Panc1 (cell line): ENCODE data around the gene ZCCHC4. TPM values are rescaled to one million over a fixed set of nuclear protein-coding genes. Genes with fewer than 3 reads are reported as not detected.

Experiments used
- ATAC-seq: fragments of 200-7000 bp; cut with Tn5 transposase; 2 replicates; pipeline ENCODE4 v1.9.1; 2020; ENCODE audit warnings: mild to moderate bottlenecking, moderate library complexity
- BruUV-seq: library from RNA; stranded (reverse); fragments of 400-500 nt; replicated peaks from 2 replicates; lab custom pipeline; 2021; lab: Mats Ljungman, UMichigan
- CTCF ChIA-PET: fragments of 300-600 bp; sonication (Branson Sonifier 250); formaldehyde crosslinking; loops from one replicate; lab custom pipeline; 2022; ENCODE audit warnings: antibody characterized with exemption; lab: Charles Lee
- POLR2A ChIA-PET: fragments of 300-600 bp; sonication (Branson Sonifier 250); formaldehyde crosslinking; loops from one replicate; lab custom pipeline; 2022; ENCODE audit warnings: antibody characterized with exemption; lab: Charles Lee
- DNase-seq: peaks from one replicate; pipeline ENCODE4 v3.0.0-alpha.2; 2010; ENCODE audit warnings: low read depth, low spot score
- H3K27ac ChIP-seq: 2 replicates; pipeline ENCODE4 v1.5.1; 2011; ENCODE audit warnings: mild to moderate bottlenecking, low read length, inconsistent platforms
- H3K27me3 ChIP-seq: fragments of 200-500 bp; sonication (Bioruptor generic); 2 replicates; pipeline ENCODE4 v1.6.0; 2014; ENCODE audit warnings: low read length, inconsistent platforms; ENCODE audit not compliant: control insufficient read depth, insufficient read depth
- H3K36me3 ChIP-seq: fragments of 200-500 bp; sonication (Bioruptor generic); 2 replicates; pipeline ENCODE4 v1.5.1; 2014; ENCODE audit warnings: inconsistent platforms, mild to moderate bottlenecking, low read length, moderate library complexity; ENCODE audit not compliant: control insufficient read depth, insufficient read depth
- H3K4me1 ChIP-seq: 2 replicates; pipeline ENCODE4 v1.5.1; 2011; ENCODE audit warnings: inconsistent platforms, mild to moderate bottlenecking, low read length, moderate library complexity; ENCODE audit not compliant: control insufficient read depth, insufficient read depth
- H3K4me3 ChIP-seq, 2 experiments: 2 replicates each; pipeline ENCODE4 v1.5.1; 2011 to 2012; ENCODE audit warnings: low read depth in 2 of 2, low read length in 2 of 2, mild to moderate bottlenecking in 2 of 2, inconsistent platforms in 1 of 2, moderate library complexity in 1 of 2
- H3K9me3 ChIP-seq: fragments of 200-500 bp; sonication (Bioruptor generic); 2 replicates; pipeline ENCODE4 v1.5.1; 2014; ENCODE audit warnings: low read depth, mild to moderate bottlenecking, inconsistent platforms, low read length, moderate library complexity; ENCODE audit not compliant: control insufficient read depth, insufficient read depth
- POLR2AphosphoS5 ChIP-seq: IDR thresholded peaks from 2 replicates; pipeline ENCODE4 v1.6.1; 2012; ENCODE audit warnings: mild to moderate bottlenecking, low read depth, low read length, moderate library complexity
- REST ChIP-seq, 2 experiments: IDR thresholded peaks; 2 replicates each; pipeline ENCODE4 v1.6.1; 2011 to 2012; ENCODE audit warnings: low read depth in 2 of 2, control low read depth in 1 of 2, low read length in 1 of 2, mild to moderate bottlenecking in 1 of 2, moderate library complexity in 1 of 2; ENCODE audit not compliant: insufficient read depth in 1 of 2
- SIN3A ChIP-seq: IDR thresholded peaks from 2 replicates; pipeline ENCODE4 v1.6.1; 2012; ENCODE audit warnings: low read depth, mild to moderate bottlenecking, low read length, moderate library complexity, borderline replicate concordance; ENCODE audit not compliant: insufficient read depth
- TCF7L2 ChIP-seq: IDR thresholded peaks from 2 replicates; pipeline ENCODE4 v1.6.1; 2011; ENCODE audit warnings: mild to moderate bottlenecking, low read depth, low read length, inconsistent platforms
- in situ Hi-C: cut with HindIII; loops from 2 replicates; pipeline ENCODE4 v1.10.0; 2016; ENCODE audit warnings: low sequenced_read_pairs, low pct_unique_long_range_greater_than_20kb
- intact Hi-C: fragments of 100-400 bp; cut with micrococcal nuclease; formaldehyde crosslinking; loops from one replicate; pipeline ENCODE4 v1.10.0; 2022; ENCODE audit not compliant: unreplicated experiment
- total RNA-seq: library from RNA; stranded (reverse); gene quantifications from one replicate; pipeline ENCODE4 v1.2.1, GENCODE V29; 2021; ENCODE audit not compliant: unreplicated experiment
- TF ChIP-seq, protein P1 (sequence below): fragments of 450-650 bp; IDR thresholded peaks from 2 replicates; pipeline ENCODE4 v1.5.1; 2017; ENCODE audit warnings: mild to moderate bottlenecking

The ZCCHC4 gene
- total RNA-seq, 1 experiment from 2014 or later: 6.0 TPM

GRCh38 chr4:25402521-25402920 is 89.9 kb downstream of the ZCCHC4 start:
- ChIA-PET CTCF (no interaction called here), POLR2A (no interaction called here)
- no peak overlapping the region for H3K27ac ChIP-seq
- peaks cover 6% of the 10 kb centered on the region; the same call in 1 of the 2 replicates for H3K4me1 ChIP-seq
- TF ChIP-seq SIN3A (no peak), POLR2AphosphoS5 (no peak), TCF7L2 (no peak), REST (IDR thresholded peaks at IDR 0.05; ENCODE audit: insufficient read depth in 1 of 2, low read depth in 2 of 2, low read length in 1 of 2) (no peak)
- TF ChIP-seq, protein P1, sequence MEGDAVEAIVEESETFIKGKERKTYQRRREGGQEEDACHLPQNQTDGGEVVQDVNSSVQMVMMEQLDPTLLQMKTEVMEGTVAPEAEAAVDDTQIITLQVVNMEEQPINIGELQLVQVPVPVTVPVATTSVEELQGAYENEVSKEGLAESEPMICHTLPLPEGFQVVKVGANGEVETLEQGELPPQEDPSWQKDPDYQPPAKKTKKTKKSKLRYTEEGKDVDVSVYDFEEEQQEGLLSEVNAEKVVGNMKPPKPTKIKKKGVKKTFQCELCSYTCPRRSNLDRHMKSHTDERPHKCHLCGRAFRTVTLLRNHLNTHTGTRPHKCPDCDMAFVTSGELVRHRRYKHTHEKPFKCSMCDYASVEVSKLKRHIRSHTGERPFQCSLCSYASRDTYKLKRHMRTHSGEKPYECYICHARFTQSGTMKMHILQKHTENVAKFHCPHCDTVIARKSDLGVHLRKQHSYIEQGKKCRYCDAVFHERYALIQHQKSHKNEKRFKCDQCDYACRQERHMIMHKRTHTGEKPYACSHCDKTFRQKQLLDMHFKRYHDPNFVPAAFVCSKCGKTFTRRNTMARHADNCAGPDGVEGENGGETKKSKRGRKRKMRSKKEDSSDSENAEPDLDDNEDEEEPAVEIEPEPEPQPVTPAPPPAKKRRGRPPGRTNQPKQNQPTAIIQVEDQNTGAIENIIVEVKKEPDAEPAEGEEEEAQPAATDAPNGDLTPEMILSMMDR: no peak
- in situ Hi-C loops (no loop called here), intact Hi-C loops (no loop called here)
- DNase-seq: no peak
- H3K9me3 ChIP-seq: no peaks in the 10 kb centered on the region
- no peak for ATAC-seq
- H3K27me3 ChIP-seq: no peaks in the 10 kb centered on the region
- H3K36me3 ChIP-seq: peaks cover 13% of the 10 kb centered on the region
- H3K4me3 ChIP-seq: no peak overlapping the region
- no TSS peak for BruUV-seq

DNA sequence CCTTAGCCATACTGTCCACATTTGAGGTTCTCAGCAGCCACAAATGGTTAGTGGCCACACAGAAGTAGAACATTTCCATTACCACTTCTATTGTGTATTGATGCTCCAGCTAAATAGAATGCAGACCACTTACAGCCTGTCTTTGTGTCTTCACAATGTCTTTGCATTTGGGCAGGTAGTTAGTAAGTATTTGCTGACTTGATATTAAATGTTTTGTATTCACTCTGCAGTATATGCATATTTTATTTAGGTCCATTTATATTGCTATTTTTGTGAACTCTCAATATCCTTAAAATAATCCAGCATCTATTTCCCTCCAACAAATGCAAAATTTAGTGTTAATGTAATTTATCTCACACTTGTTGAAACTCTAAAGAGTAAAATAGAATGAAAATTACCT is 91.1 kb downstream of the ZCCHC4 start:
- TF ChIP-seq REST (IDR thresholded peaks at IDR 0.05; ENCODE audit: insufficient read depth in 1 of 2, low read depth in 2 of 2, low read length in 1 of 2) (no peak), SIN3A (no peak), POLR2AphosphoS5 (no peak), TCF7L2 (no peak)
- TF ChIP-seq, protein P1: no peak
- ChIA-PET CTCF (no interaction called here), POLR2A (no interaction called here)
- no peak overlapping the region for H3K4me3 ChIP-seq
- H3K27me3 ChIP-seq: no peaks in the 10 kb centered on the region
- H3K36me3 ChIP-seq: peaks cover 13% of the 10 kb centered on the region
- intact Hi-C loops (no loop called here), in situ Hi-C loops (no loop called here)
- no peak for ATAC-seq
- DNase-seq: no peak
- BruUV-seq: no TSS peak
- no peaks in the 10 kb centered on the region for H3K9me3 ChIP-seq
- peaks cover 6% of the 10 kb centered on the region; the same call in 1 of the 2 replicates for H3K4me1 ChIP-seq
- H3K27ac ChIP-seq: no peak overlapping the region
